HG02588 (cell line): Measurements from ENCODE around the gene RAB36.

Experiments used
- ATAC-seq: cut with Tn5 transposase; IDR thresholded peaks from one replicate; pipeline ENCODE4 v1.9.1; 2021; ENCODE audit warnings: mild to moderate bottlenecking, moderate library complexity; ENCODE audit not compliant: unreplicated experiment

RAB36 gene

DNA sequence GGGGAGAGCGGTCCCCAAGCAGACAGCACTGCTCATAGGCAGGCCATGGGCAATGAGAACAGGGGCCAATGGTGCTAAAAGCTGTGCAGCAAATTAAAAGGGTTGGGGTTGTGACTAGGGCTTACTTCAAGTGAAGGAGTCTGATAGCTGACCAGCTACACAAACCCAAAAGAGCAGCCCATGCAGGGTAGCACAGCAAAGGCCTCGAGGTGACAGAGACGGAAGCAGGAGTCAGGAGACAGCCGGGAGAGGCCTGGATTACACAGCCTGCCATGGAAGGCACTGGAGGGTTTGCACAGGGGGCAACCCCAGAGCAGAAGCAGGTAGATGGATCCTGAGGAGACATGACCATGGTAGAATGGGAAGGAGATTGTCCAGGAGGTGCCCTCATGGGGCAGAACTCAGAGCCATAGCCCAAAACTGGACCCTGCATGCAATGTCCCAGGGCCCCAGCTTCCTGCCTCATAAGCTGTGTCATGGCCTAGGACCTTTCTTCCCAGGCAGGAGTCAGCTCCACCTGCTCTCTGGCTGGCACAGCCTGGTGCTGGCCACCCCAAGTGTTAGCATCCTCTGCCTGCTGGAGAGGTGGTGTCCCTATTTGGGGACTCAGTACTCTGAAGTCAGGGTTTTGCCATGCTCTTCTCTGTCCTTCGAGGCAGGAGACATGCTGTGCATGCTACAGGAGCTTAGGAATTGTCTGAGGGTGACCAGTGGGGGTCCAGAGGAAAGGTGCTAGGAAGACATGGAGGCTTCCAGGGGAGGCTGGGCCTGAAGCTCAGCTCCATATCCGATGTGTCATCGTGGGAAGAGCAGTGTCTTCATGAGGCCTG, 36.8 kb upstream of the RAB36 start:
- no peak for ATAC-seq

- no peak for ATAC-seq
These were observed 36.3 kb upstream of the RAB36 start for GRCh38 chr22:23109079-23109347.

DNA sequence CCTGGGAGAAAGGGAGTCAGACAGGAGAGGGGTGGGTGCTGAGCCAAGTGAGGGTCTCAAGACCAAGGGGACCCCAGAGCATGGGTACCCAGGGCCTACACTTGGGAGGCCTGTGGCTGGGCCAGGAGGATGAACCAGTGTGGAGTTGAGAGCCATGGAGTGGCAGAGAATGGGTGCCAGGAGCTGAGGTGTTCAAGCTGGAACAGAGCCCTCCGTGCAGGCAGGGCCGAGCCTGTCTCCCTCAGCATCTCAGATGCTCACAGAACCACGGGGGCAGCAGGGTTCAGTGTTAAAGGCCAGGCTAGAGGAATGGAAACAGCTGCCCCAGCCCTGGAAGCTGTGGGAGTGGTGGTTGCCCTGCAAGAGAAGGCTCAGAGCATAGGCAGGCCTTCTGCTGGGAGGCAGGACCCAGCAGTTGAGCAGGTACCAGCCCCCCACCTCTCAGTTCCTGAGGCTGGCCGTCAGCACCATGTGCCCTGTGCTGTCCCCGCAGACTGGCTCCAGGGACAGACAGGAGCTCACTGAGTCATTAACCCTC, 35.8 kb upstream of the RAB36 start:
- no peak for ATAC-seq

- no peak for ATAC-seq
These were observed 34.9 kb upstream of the RAB36 start for GRCh38 chr22:23110190-23110921.

DNA sequence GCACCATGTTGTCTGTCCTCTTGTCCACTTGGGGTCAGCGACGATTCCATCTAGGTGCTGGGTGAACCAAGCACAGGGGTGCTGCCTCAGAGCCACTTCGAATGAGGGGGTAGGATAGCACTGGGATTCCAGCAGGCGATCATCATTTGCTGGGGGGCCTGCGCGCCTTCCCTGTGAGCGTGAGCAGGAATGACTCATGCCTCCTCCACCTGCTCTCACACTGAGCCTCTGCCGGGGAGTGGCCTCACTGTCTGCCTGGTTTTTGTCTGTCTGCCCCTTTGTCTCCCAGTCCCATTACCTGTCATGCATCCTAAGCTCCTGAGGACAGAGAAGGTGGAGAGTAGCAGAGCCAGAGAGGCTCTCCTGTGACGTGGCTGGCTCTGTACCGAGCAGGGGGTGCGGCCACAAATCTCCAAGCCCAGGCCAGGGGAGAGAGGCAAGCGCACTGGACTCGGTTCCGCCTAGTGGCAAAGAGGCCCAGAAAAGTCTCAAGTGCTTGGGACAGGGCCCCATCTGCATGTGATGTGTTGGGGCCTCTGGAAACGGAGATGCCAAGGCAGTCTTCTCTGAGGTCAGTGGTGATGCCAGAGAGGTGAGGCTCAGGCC, 34.3 kb upstream of the RAB36 start:
- ATAC-seq: no peak

GRCh38 chr22:23112472-23113012, 32.7 kb upstream of the RAB36 start:
- ATAC-seq: no peak

DNA sequence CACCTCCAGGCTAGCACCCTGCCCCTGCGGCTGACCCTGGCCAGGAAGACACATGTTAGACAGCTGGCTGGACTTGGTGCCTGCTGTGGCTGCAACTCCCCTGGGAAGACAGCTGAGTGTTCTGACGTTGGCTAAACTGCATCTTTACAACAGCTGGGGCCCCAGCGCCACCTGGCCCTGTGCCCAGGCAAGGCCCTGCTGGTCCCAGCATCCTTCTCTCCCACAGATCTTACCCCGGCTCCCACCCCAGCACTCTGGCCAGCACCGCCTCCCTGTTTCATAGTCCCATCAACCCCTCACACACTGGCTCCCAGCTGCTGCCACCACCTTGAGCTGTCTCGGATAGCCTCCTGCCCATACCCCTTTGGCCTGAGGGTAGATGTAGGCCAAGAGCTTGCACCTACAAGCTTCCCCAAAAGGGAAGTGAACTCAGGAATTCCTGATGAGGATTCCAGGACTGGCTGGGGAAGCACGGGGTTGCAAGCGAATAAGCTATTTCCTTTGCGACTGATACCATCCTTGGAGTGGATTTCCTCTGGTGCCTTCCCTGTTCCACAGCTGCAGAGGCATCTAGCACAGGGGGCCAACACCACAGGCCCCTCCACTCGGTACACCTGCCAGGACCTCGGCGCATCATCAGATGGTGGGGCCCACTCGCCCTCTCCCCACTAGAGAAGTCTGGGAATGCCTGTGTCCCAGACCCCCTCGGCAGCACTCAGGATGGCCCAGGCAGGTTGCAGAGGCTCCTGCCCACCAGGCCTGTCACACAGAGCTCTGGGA, 32.0 kb upstream of the RAB36 start:
- ATAC-seq: no peak

- ATAC-seq: no peak
These were observed 31.2 kb upstream of the RAB36 start for GRCh38 chr22:23113847-23114720.

DNA sequence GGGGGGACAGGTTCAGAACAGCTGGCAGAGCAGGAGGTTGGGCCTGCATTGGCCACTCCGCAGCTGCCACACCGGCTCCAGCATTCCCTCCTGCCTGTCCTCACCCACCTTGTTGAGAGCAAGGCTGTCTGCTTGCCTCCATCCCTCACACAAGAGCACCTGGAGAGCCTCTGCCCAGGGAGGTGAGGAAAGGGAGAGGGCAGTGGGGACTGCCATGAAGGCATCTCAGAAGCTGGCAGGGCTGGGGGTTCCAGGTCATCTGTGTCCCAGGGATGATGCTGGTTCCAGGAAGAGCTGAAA, 30.6 kb upstream of the RAB36 start:
- no peak for ATAC-seq

- ATAC-seq: no peak
These were observed 29.9 kb upstream of the RAB36 start for GRCh38 chr22:23115369-23115768.

DNA sequence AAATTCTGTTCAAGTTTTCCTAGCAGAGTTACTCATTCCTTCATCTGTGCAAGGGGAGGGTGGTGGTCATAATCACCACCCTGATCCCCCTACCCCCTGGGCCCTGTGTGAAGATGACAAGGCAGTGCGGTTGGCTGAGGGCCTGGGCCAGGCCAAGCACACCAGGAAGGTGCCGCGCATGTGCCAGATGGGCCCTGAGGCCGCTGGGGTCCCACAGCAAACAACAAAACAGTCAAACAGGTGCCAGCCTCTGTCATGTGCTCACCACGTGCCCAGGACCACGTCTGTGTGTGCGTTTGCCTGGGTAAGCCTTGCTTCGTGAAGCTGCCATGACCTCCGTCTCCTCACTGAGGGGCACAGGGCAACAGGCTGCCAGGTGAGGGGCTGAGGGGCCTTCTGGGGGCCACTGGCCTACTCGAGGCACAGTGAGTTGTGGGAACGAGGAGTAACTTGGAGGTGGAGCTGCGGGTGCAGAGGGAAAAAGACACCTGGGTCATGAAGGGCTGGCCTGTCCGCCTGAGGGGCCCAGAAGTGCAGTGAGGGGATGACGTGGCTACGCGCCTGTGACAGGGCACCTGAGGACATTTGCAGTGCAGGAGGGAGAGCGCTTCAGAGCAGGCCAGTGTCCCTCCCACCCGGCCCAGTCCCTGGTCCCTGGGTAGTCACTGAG, 29.3 kb upstream of the RAB36 start:
- ATAC-seq: no peak

DNA sequence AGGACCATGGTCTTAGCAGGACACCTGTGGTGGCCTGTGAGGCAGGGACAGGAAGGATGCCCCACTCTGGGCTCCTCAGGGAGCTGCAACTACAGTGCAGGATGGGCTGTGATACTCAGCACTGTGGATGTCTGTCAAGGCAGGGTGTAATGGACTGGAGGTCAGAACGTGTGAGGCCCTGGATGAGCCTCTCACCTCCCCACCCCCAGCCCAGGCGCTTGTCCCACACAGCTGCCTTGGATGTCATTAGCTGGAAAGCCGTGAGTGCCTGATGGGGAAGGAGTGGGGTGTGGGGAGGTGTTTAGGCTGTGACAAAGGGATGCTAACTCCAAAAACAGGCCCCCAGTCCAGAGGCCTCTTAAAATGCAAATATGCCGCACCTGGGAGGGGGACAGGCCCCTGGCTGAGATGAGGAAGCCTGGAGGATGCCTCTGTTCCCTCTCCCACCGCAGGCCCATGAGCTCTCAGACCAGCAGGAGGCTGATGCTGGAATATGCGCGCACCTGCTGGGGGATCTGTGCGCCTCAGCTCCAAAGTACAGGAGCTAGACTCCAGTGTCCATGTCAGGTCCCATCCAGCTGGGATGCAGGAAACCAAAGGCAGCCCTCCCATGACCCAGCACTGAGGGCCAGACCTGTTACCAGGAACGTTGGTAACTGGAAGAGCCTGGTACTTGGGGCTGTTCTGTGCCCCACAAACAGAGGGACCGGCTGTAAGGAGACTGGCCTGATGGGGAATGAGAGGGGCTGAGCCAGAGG, 28.6 kb upstream of the RAB36 start:
- ATAC-seq: no peak

- no peak for ATAC-seq
These were observed 28.0 kb upstream of the RAB36 start for GRCh38 chr22:23117275-23117674.

DNA sequence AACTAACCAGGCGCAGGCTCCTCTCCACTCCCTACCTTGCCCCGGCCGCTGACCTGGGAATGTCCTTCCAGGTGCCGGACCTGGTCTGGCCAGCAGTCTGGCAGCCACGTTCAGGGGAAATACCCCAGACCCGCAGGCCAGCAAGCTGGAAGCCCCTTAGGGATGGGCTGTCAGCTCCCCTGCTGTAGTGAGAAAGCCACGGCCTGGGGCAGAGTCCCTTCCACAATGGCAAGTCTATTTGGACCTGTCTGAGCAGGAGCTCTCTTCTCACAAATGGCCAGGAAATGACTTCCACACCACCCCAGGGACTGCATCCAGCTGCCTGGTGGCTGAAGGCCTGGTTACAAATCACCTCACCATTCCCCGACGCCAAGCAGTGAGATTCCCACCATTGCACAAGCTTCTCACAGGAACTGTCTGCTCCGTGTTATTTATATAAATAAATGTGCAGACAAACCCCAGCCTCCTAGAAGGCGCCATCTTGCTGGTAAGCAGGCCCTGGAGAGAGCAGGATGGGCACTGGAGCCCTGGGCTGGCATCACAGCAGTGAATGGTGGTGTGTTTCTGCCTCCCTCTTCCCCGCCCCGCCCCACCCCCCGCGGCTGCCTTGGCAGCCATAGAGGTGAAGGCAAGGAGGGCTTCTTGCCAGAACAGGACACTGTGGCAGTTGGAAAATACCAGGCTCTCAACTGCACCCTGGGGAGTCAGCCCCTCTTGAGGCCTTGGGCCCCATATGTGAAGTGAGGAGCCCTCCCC, 27.2 kb upstream of the RAB36 start:
- no peak for ATAC-seq

- ATAC-seq: no peak
These were observed 26.4 kb upstream of the RAB36 start for GRCh38 chr22:23118647-23119493.

GRCh38 chr22:23119494-23120414, 25.5 kb upstream of the RAB36 start:
- ATAC-seq: no peak
